Stimulated activated CD8-positive, alpha-beta memory T cell treated with anti-CD3 and anti-CD28 coated beads, Interleukin-4, amount 100 ng/mL, for 24 hours (primary cell): ENCODE data around the gene KRTAP5-6.

ENCODE experiments used
- DNase-seq: peaks from one replicate; pipeline ENCODE4 v3.0.0-alpha.2; 2020; ENCODE audit warnings: low read depth

The KRTAP5-6 gene

GRCh38 chr11:1696608-1697570 lies at the start of gene KRTAP5-6:
Gene KRTAP5-6, plus strand, starts transcription at chr11:1697195. Its CDS starts 51 bp downstream, at chr11:1697246.
- no peak for DNase-seq

GRCh38 chr11:1647901-1648652 lies 48.9 kb upstream of the KRTAP5-6 start:
- DNase-seq: no peak

- no peak for DNase-seq
These were observed 48.2 kb upstream of the KRTAP5-6 start for GRCh38 chr11:1648653-1649420.

GRCh38 chr11:1650034-1650917 lies 46.7 kb upstream of the KRTAP5-6 start:
- no peak for DNase-seq

GRCh38 chr11:1650918-1651262 lies 46.1 kb upstream of the KRTAP5-6 start:
- no peak for DNase-seq

GRCh38 chr11:1651411-1651980 lies 45.5 kb upstream of the KRTAP5-6 start:
- DNase-seq: no peak

GRCh38 chr11:1652026-1652425 lies 45.0 kb upstream of the KRTAP5-6 start:
- DNase-seq: no peak

- no peak for DNase-seq
These were observed 44.6 kb upstream of the KRTAP5-6 start for GRCh38 chr11:1652442-1652770.

- peak; percentile 61 for DNase-seq
These were observed 44.0 kb upstream of the KRTAP5-6 start for GRCh38 chr11:1652771-1653540.

- no peak for DNase-seq
These were observed 43.2 kb upstream of the KRTAP5-6 start for GRCh38 chr11:1653541-1654387.

GRCh38 chr11:1654388-1655167 lies 42.4 kb upstream of the KRTAP5-6 start:
- no peak for DNase-seq

GRCh38 chr11:1655168-1656060 lies 41.6 kb upstream of the KRTAP5-6 start:
- DNase-seq: no peak

GRCh38 chr11:1656061-1656441 lies 40.9 kb upstream of the KRTAP5-6 start:
- no peak for DNase-seq

- DNase-seq: no peak
These were observed 40.3 kb upstream of the KRTAP5-6 start for GRCh38 chr11:1656670-1657069.

- no peak for DNase-seq
These were observed 37.5 kb upstream of the KRTAP5-6 start for GRCh38 chr11:1659506-1659905.

- no peak for DNase-seq
These were observed 36.7 kb upstream of the KRTAP5-6 start for GRCh38 chr11:1660111-1660867.
